ENCODE results near the gene PDHX.

- TF ChIP-seq E2F4 (CRISPR knock-in tag; IDR thresholded peaks at IDR 0.05; ENCODE audit: borderline replicate concordance, low read depth) (no peak), ATF2 (CRISPR knock-in tag; IDR thresholded peaks at IDR 0.05; ENCODE audit: borderline replicate concordance, low read depth) (no peak), CTCF (IDR thresholded peaks at IDR 0.05) (no peak), JUN (CRISPR knock-in tag; IDR thresholded peaks at IDR 0.05) (no peak), ETV6 (CRISPR knock-in tag; IDR thresholded peaks at IDR 0.05) (no peak), CREM (CRISPR knock-in tag; IDR thresholded peaks at IDR 0.05) (no peak), SMAD3 (CRISPR knock-in tag; IDR thresholded peaks at IDR 0.05; ENCODE audit: borderline replicate concordance) (no peak), STAT6 (CRISPR knock-in tag; conservative IDR thresholded peaks at IDR 0.05; ENCODE audit: low read depth) (no peak)
Observed at GRCh38 chr11:34909955-34910354, 6.5 kb upstream of the PDHX start.
